ENCODE data around the gene SDC1. TPM values are rescaled to one million over a fixed set of nuclear protein-coding genes. Genes with fewer than 3 reads are reported as not detected.

Gene SDC1
- total RNA-seq, 1 donor = 13.0 TPM

- TF ChIP-seq CTCF (IDR thresholded peaks at IDR 0.05; ENCODE audit: insufficient read depth, low read length) = no peak
- peak; percentile 19 for DNase-seq (ENCODE audit: low read depth)
- no peak overlapping the region for H3K4me3 ChIP-seq (ENCODE audit: low read depth, low read length)
Observed at GRCh38 chr2:20169796-20170703, 54.9 kb downstream of the SDC1 start.

- TF ChIP-seq CTCF (IDR thresholded peaks at IDR 0.05; ENCODE audit: insufficient read depth, low read length) = no peak
- no peak overlapping the region for H3K4me3 ChIP-seq (ENCODE audit: low read depth, low read length)
- DNase-seq (ENCODE audit: low read depth) = no peak
Observed at GRCh38 chr2:20168727-20169696, 55.9 kb downstream of the SDC1 start.

- TF ChIP-seq CTCF (IDR thresholded peaks at IDR 0.05; ENCODE audit: insufficient read depth, low read length) = no peak
- DNase-seq (ENCODE audit: low read depth) = no peak
Observed at GRCh38 chr2:20168048-20168726, 56.7 kb downstream of the SDC1 start.

GRCh38 chr2:20167356-20167755, 57.6 kb downstream of the SDC1 start:
- no peak overlapping the region for H3K4me3 ChIP-seq (ENCODE audit: low read depth, low read length)
- DNase-seq (ENCODE audit: low read depth) = no peak
- no peak for TF ChIP-seq CTCF (IDR thresholded peaks at IDR 0.05; ENCODE audit: insufficient read depth, low read length)

More at GRCh38 chr2:20168048-20168726, 56.7 kb downstream of the SDC1 start:
- H3K4me3 ChIP-seq (ENCODE audit: low read depth, low read length) = no peak overlapping the region

- no peak overlapping the region for H3K4me3 ChIP-seq (ENCODE audit: low read depth, low read length)
Observed at GRCh38 chr2:20165677-20166509, 59.0 kb downstream of the SDC1 start.

More at GRCh38 chr2:20165677-20166509, 59.0 kb downstream of the SDC1 start:
- no peak for DNase-seq (ENCODE audit: low read depth)
- no peak for TF ChIP-seq CTCF (IDR thresholded peaks at IDR 0.05; ENCODE audit: insufficient read depth, low read length)
